GM18508 (cell line): ENCODE measurements around the gene C12orf54.
"Not testable (repeated sequence)": the region's sequence is repeated elsewhere in the genome, so short reads cannot be mapped to it uniquely, and the experiment has no call there.

Experiments used
- ATAC-seq: cut with Tn5 transposase; IDR thresholded peaks from one replicate; pipeline ENCODE4 v1.9.1; 2021; ENCODE audit warnings: moderate number of reproducible peaks; ENCODE audit not compliant: insufficient read depth, unreplicated experiment

The C12orf54 gene

GRCh38 chr12:48506836-48507235, 24.5 kb downstream of the C12orf54 start:
- ATAC-seq, result not testable (repeated sequence)

- no peak for ATAC-seq
Observed at GRCh38 chr12:48508987-48509386, 26.7 kb downstream of the C12orf54 start.

GRCh38 chr12:48510111-48510510, 27.8 kb downstream of the C12orf54 start:
- no peak for ATAC-seq

GRCh38 chr12:48512855-48513254, 30.6 kb downstream of the C12orf54 start:
- peak; percentile 86 for ATAC-seq

- ATAC-seq, result no peak
Observed at GRCh38 chr12:48514728-48515127, 32.4 kb downstream of the C12orf54 start.

- not testable (repeated sequence) for ATAC-seq
Observed at GRCh38 chr12:48520381-48520780, 38.1 kb downstream of the C12orf54 start.

GRCh38 chr12:48525332-48525731, 43.0 kb downstream of the C12orf54 start, which contains the start of gene OR8S1:
TSS of gene OR8S1 (plus strand) at chr12:48525632. CDS start at chr12:48525632, 0 bp downstream.
- no peak for ATAC-seq

- no peak for ATAC-seq
Observed at GRCh38 chr12:48527891-48528670, 45.8 kb downstream of the C12orf54 start.

GRCh38 chr12:48532601-48533000, 50.3 kb downstream of the C12orf54 start:
- no peak for ATAC-seq

GRCh38 chr12:48536602-48537001, 54.3 kb downstream of the C12orf54 start:
- no peak for ATAC-seq

GRCh38 chr12:48542300-48542928, 60.1 kb downstream of the C12orf54 start:
- no peak for ATAC-seq

GRCh38 chr12:48545833-48546469, 63.7 kb downstream of the C12orf54 start:
- ATAC-seq, result no peak
